Measurements from ENCODE around the gene PPP1R3D. TPM values are rescaled to one million over a fixed set of nuclear protein-coding genes. Genes with fewer than 3 reads are reported as not detected.

The PPP1R3D gene
- total and polyA plus RNA-seq, 2 of the 8 experiments (the other 6 are each of a cell fraction or from before 2014, with no cell fraction given): 1.4 to 3.9 TPM

DNA sequence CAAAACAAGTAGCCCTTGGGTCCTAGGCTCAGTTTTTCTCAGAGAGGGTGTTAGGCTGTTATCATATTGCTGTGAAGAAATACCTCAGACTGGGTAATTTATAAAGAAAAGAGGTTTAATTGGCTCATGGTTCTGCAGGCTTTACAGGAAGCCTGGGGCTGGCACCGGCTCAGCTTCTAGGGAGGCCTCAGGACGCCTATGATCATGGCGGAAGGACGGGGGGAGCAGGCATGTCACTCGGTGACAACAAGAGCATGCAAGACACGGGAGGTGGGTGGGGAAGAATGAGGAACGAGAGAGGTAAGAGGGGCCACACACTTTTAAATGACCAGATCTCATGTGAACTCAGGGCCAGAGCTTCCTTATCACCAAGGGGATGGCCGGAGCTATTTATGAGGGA is 45.1 kb upstream of the PPP1R3D start (continued):
- TF ChIP-seq, protein P1, sequence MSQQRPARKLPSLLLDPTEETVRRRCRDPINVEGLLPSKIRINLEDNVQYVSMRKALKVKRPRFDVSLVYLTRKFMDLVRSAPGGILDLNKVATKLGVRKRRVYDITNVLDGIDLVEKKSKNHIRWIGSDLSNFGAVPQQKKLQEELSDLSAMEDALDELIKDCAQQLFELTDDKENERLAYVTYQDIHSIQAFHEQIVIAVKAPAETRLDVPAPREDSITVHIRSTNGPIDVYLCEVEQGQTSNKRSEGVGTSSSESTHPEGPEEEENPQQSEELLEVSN (IDR thresholded peaks at IDR 0.05): no peak
- TF ChIP-seq SIN3A (conservative IDR thresholded peaks at IDR 0.05 in 1 of 2, IDR thresholded peaks at IDR 0.05 in 1 of 2; ENCODE audit: low read depth in 1 of 2, low read length in 2 of 2): no peak
- TF ChIP-seq TEAD4 (IDR thresholded peaks at IDR 0.05; ENCODE audit: low read depth, low read length): no peak
- no peak for TF ChIP-seq EP300 (IDR thresholded peaks at IDR 0.05; ENCODE audit: borderline replicate concordance in 1 of 2, low read depth in 2 of 2, low read length in 2 of 2)
- no peak for TF ChIP-seq PHF8 (conservative IDR thresholded peaks at IDR 0.05; ENCODE audit: low read depth, low read length)
- TF ChIP-seq EZH2 (IDR thresholded peaks at IDR 0.05; ENCODE audit: low read depth, low read length, severe bottlenecking): no peak
- TF ChIP-seq BCL11A (IDR thresholded peaks at IDR 0.05; ENCODE audit: low read depth in 2 of 2, low read length in 2 of 2): no peak

All from H1 (cell line).